Umbilical cord (tissue), 2 donors: ENCODE data around the gene IFI27L2. TPM values are rescaled to one million over a fixed set of nuclear protein-coding genes. Genes with fewer than 3 reads are reported as not detected.
"Not testable (repeated sequence)": the region's sequence is repeated elsewhere in the genome, so short reads cannot be mapped to it uniquely, and the experiment has no call there.

ENCODE experiments used
- DNase-seq: peaks from one replicate; pipeline ENCODE4 v3.0.0-alpha.2; 2015; ENCODE audit warnings: low spot score
- total RNA-seq: library from RNA; depleted of rRNA; stranded (reverse); fragments of >200 nt; gene quantifications from one replicate; pipeline ENCODE4 v1.2.3, GENCODE V29; 2014; ENCODE audit warnings: low replicate concordance; ENCODE audit not compliant: insufficient read depth

Gene IFI27L2, protein sequence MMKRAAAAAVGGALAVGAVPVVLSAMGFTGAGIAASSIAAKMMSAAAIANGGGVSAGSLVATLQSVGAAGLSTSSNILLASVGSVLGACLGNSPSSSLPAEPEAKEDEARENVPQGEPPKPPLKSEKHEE
- 68.9 TPM for total RNA-seq

DNA sequence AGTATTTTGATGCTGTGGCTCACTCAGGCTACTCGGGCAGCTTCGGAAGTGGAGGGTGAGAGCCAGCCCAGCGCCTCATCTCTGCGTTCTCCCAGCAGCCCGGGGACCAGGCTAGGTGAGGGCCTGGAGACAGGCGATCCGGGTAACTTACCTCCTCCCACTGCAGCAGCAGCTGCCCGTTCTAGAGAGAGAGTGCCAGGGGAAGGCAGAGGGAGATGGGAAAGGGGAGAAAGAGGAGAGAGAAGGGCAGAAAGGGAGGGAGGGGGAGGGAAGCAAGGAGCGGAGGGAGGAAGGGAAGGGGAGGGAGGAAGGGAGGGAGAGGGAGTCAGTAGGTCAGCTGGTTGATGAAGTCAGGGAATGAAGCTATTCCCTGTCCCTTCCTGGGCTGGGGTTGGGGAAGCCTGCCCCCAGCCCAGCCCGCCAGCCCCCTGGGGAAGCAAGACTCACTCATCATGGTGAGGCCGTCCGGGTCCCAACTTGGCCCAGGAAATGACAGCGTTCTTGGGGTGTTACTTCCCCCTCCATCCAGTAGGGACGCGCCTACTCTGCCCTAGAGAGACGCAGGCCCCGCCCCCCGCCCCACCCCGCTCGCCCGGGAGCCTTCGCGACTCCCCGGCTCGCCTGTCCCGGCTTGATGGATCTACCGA, at the start of gene IFI27L2:
IFI27L2 (minus strand) TSS at position 494 of the 647 bp plus-strand sequence; CDS start at position 454, 40 bp downstream.
- DNase-seq, result peak; percentile 89

DNA sequence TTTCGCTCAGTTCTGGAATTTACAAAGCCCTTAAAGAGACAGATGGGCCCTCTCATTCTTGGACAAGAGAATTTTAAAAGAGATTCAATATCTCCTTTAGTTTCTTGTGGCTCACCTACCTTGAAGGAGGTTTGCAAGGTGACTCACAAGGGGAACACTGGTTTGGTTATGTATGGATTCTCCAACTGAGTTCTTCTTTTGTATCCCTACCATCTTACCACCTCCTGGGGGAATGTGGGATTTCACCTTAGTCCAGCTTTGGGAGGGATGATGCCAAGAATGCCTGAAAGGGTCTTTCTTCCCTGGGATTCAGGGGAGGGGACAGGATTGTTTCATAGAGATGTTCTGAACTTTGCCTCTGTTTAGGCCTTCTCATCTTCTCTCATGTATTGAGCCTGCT, 48.4 kb upstream of the IFI27L2 start:
- no peak for DNase-seq

DNA sequence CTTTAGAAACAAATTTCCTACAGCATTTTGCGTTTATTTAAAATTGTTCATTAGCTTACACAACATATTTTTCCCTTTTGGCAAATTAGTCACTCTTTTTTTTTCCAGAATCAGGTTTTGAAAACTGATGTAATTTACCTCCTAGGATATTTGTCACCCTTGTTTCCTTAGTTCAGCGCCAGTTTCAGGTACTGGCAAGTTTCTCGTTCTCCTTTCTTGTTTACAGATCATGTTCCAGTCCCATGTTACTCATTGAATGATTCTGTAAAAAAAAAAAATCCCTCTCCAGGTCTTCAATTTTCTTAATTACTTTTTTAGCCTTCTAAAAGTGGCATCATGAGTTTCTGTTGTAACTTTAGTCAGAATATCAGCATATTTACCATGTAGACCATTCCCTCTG, 47.4 kb upstream of the IFI27L2 start:
- no peak for DNase-seq

DNA sequence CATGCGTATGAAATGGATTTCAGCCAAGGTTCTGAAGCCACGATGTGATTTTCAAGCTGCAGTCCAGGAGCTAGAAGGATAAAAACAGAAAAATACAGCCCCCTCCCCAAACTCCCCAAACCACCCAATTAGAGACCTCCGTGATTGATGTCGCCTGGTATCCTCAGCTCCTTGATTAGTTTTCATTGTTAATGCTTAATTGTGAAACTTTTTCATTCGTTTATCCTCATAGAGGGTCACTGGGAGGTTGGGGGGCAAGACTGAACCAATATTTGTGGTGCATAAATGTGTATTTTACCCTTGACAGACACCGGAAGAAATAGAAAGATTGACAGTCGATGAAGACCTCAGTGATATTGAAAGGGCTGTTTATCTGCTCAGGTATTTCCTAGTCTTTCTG, 46.3 kb upstream of the IFI27L2 start:
- no peak for DNase-seq

DNA sequence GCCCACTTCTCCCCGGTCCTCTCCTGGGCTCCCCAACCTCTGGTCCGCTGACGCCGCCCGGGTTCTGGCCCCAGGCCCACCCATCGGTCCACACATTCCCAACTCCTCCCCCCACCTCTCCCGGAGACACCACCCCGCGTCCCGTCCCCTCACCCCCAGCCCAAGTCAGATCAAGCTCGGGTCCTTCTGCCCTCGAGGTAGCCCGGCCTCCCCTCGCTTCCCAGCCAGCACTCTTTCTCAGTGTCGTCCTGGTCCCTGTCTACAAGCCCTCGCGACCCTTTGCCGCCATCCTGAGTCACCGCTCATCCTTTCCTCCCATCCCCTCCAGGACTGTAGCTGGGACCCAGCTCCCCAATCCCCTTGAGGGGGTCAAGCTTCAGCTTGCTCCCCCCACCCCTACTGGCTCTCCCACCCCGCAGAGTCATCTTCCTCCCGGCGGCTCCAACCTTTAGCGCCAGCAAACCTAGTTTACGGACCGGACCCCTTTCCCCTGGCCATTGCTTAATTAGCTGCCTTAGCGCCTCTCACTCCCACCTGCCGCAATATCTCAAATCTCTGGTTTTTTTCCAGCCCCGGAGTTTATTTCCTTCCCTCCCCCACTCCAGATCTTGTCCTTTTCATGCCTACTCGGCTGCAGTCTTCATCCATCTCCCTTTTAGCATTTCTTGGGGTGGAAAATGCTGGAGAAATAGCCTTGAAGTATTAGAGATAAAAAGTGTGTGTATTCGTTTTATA, 45.8 kb upstream of the IFI27L2 start:
- no peak for DNase-seq

DNA sequence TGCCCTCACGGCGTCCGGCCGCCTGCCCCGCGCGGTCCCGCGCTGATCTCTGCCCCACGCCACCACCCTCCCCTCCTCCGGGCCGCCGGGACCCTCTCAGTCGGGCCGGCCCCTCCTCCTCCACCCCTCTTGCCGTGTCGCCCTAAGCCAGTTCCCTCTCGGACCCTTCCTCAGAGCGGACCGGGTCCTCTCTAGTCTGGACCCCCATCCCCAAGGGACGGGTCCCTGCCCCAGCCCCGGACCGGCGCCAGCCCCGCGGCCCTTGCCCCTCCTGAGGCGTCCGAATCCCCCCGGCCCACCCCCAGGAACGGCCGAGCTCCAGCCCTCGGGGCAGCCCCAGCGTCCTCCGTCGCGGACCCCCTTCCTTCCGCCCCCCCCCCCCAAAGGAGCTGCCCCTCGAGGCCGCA, 45.2 kb upstream of the IFI27L2 start:
- DNase-seq, result no peak

DNA sequence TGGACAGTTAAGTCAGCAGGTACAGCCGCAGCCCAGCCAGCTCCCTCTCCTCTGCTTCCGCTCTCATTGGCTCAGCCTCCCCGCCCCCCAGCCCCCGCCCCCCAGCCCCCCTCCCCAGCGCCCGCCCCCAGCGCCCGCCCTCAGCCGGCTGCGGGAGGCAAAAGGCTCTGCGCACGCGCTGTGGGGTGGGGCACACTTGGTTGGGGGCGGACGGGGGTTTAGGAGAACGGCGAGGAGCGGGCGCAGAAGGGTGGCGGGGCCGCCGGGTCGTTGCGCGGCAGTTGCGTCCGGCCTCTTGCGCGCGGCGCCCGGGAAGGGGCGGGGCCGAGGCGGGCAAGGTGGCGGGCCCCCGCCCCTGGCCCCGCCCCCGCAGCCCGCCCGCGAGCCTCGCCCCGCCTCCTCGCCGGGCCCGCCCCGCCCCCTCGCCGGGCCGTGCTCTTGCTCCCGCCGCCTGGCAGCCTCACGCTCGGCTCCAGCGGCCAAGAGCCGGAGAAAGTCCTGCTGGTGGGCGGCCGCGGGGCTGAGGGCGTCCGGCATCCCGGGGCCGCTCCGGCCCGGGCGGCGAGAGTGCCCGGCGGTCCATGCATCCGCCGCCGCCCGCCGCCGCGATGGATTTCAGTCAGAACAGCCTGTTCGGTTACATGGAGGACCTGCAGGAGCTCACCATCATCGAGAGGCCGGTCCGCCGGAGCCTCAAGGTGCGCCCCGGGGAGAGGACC, 44.6 kb upstream of the IFI27L2 start, which contains the start of gene PPP4R4:
PPP4R4 (plus strand) TSS at position 438 of the 719 bp plus-strand sequence; CDS start at position 582, 144 bp downstream.
- peak; percentile 83 for DNase-seq

DNA sequence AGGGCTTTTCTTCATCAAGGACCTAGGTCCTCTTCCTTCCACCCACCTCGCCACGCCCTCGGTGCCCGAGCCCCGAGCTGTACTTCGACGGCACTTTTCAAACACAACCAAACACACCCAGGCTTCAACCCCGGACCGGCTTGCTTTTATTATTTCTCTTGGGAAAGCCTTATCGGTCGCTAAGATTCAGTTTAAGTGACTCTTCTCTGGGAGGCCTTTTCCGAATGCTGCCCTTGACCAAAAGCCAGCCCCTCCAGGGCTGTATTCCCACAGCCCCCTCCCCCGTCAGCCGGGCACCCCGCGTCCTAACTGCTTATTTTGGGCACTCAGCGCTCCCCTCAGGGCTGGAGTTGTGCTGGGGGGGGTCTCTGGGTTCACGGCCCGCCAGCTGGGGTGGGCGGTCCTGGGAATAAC, 44.1 kb upstream of the IFI27L2 start:
- DNase-seq, result no peak

DNA sequence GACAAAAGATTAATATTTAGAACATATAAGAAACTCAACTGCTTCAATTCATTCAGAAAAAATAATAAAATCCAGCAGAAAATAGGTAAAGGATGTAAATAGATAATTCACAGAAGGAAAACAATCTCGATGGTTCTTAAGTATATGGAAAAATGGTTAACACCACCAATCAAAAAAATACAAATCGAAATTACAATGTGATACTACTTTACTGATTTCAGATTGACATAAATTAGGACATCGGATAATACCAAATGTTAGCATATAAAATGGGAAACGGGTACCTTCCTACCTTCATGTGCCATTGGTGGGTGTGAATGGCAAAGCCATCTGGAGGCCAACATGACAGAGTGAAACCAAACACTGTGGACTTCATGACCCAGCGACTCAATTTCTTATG, 43.1 kb upstream of the IFI27L2 start:
- no peak for DNase-seq

DNA sequence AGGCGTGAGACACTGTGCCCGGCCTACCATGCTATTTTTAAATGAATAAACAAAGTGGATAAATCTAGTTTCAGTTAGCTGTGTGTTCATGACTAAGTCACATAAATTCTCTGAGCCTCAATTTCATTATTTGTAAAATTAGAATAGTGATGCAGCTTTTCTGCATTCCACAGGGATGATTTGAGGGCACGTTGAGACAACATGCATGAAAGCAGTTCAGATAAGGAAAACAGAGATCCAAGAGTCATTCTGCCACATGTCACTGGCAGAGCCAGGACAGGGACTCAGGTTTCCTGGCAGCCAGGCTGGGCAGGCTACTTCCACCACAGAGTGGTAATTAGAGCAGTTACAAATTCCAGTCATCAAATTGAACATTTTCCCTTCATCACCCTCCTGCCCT, 41.8 kb upstream of the IFI27L2 start:
- DNase-seq, result no peak

DNA sequence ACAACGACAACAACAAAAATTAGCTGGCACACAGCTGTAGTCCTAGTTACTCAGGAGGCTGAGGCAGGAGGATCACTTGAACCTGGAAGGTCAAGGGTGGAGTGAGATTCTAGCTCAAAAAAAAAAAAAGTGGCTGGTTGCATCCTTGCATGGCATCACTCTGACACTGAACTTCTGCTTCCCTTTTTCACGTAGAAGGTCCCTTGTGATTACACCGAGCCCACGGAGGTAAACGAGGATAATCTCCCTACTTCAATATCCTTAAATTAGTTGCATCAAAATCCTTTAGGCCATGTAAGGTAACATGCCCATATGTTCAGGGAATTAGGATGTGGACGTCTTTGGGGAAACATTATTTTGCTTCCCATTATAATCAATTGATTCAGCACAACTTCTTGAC, 40.7 kb upstream of the IFI27L2 start:
- no peak for DNase-seq

DNA sequence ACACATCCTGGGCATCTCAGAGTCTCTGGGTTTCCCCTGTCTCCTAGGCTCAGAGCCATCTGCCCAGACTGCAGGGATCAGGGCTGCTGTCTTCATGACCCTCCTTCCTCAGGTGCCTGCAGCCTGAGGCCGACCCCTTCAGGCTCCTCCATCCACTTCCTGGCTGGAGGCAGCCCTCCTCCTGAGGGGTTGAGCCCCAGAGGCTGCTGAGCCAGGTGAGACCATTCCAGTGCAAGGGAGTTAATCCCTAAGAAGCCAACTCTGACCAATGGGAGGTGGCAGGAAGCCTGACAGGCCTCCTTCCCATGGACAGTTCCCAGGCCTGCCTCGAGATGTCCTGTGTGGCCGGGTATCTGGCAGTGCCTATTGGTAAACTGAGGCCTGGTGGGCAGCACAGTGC, 36.3 kb upstream of the IFI27L2 start:
- DNase-seq, result no peak

DNA sequence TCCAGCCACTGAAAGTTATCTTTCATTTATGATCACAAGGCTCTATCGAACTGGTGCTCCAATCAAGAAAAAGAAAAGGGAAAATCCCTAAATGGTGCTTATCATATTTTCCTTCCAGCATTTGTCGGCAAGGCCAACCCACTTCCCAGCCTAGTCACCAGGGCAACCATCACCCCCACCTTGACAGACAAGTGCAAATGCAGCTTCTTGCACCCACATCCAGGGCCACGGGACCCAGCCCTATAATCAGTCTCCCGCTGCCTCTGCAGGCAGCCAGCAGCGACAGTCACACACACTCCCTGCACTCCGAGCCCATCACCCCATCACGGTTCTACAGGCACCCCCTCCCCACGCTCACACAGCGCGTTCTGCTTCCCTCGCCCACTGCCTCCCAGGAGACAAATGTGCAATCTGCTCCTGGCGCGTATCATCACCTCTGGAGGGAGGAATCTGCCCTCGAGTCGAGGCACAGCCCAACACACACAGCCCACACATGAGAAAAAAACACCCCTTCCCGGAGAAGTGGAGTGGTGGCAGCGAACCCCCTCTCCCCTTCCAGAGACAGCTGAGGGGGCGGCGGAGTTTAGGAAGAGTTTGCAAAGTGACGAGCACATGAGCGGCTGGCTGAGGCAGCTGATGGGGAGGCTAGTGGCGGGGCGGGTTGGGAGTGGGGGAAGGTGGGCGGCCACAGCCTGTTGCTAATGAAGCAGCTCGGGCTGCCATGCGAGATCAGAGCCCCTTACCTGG, 35.5 kb upstream of the IFI27L2 start:
- no peak for DNase-seq

DNA sequence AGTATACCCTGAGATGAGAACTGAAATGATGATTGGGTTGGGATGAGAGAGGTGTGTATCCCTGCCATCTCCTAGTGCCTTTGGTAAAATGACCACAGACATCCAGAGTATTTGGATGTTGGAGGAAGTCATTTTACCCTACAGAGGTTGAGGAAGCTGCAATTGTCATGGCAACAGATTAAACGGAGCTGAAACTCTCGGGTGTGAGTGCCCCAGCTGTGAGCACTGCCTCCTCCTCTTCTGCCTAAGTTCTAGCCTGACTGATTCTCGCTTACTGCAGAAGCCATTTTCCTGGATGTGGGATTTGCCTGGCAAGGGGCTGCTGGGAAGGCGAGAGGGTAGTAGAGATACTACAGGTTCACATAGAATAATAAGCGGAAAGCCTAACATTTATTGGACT, 34.4 kb upstream of the IFI27L2 start:
- DNase-seq, result no peak

DNA sequence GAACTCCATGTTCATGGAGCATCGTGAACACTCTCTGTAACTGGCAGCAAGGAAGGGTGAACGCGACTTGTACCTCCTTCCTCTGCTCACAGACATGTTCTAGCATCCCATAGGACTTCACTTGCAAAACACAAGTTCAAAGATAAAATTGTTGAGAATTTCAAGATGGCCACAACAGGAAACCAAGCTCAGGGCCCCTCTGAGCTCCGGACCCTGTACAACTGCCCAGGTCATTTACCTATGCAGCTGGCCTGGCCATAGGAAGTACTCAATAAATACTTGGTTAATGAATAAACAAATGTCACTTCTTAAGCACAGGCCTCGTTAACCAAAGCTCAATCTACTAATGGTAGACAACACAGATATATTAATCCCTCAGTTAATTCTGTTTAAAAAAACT, 33.1 kb upstream of the IFI27L2 start:
- no peak for DNase-seq

DNA sequence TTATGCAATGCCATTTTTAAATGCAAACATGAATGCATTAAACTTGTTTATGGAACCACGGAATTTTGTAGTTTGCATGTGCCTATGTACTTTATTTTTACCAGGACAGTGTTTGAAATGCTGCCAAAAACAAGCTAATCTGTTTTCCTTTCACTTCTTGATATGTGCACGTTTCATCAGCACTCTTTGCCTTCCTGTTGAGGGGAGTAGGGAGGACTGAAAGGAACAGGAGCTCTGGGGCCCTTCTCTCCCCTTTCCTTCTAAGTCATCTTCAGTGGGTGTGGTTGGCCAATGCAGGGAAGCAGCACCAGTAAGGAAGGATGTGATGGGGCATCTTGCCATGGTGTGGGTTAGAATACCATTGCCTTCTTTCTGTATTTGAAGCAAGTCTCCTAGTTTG, 32.6 kb upstream of the IFI27L2 start:
- peak; percentile 31 for DNase-seq

DNA sequence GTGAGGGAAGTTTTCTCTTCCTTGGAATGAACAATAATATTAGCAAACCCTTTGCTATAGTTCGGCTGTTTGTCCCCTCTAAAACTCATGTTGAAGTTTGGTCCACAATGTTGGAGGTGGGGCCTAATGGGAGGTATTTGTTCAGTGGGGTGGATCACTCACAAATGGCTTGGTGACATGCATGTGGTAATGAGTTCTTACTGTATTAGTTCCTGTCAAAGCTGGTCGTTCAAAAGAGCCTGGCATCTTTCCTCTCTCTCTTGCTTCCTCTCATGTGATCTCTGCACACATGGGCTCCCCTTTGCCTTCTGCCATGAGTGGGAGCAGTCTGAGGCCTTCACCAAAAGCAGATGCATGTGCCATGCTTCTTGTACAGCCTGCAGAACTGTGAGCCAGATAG, 31.7 kb upstream of the IFI27L2 start:
- no peak for DNase-seq

DNA sequence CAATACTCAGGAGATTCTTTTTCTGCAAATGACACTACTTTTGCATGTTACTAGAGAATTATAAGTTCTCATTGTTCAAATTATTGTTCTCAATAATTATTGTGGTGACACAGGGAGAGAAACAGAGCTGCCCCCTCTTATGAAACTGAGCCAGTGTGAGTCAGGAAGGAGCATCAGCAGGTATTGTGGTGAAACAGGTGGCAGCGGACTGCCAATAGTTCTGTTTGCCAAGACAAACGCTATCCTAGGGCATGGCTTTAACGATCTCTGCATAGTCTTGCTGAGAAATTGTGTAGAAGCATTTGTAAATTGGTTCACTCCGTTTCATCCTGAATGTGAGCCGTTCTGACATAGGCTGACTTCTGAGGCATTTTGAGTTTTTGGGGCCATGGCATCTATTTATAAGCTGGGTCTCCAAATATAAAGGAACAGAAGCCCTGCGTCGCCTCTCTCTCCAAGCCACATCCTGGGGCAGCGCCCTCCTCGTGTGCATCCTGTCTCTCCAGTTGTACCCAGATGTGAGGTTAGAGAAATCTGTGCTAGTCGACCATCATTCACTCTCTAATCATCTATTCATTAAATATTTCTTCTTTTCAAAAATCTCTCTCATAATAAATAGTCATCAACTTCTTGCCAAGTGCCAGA, 29.0 kb upstream of the IFI27L2 start:
- DNase-seq, result no peak

DNA sequence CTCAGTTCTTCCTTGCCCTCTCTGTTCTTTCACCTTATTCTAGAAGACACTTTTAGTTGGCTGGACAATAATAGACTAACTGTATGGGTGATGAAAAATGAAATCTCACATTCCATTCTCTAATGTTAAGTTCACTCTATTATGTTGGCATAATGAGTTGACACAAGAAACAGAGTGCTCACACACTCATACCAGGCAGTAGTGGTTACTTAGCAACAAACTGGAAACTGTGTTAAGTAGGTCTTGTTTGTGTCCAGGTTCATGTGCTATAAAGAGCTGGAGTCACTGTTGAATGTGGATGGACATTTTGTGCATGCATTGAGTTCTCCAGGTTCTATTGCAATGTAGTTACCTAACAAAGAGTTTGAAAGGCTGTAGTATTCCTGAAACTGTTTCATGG, 27.8 kb upstream of the IFI27L2 start:
- DNase-seq, result no peak

DNA sequence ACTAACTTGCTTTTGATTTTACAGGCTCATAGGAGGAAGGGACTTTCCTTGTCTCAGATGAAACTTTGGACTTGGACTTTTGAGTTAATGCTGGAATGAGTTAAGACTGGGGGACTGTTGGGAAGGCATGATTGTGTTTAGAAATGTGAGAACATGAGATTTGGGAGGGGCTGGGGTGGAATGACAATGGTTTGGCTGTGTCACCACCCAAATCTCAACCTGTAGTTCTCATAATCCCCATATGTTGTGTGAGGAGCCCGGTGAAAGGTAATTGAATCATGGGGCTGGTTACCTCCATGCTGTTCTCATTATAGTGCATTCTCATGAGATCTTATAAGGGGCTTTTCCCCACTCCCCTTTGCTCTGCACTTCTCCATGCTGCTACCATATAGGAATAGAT, 26.7 kb upstream of the IFI27L2 start:
- not testable (repeated sequence) for DNase-seq

DNA sequence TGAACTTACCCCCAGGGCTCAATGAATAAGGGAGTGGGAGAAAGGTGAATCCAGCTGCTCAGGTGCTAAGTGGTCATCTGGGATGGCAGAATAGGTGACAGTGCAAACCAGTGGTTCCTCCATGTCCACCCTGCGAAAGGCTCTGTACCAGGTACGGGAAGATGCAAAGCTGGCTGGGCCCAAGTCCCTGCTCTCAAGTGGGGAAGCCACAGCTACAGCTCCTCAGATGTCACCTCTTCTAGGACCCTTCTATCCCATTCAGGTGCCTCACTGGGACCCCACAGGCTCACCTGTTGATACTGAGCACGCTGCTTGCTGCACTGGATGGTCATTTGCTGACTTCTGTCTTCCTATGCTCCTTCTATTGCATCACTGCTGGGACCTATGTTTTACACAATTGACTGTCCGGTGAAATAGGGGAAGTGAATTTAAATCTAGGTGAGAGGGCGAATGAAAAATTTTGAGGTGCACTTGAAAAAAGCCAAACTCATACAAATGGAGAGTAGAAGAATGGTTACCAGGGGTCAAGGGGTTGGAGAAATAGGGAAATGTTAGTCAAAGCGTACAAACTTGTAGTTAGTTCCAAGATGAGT, 24.4 kb upstream of the IFI27L2 start:
- no peak for DNase-seq
